Esophagus squamous epithelium (tissue), 4 donors: ENCODE results near the gene PIK3R5.

Experiments used
- CTCF ChIP-seq, 6 experiments: fragments of 450-650 bp in 4 of 6; fragments of 200-600 bp in 2 of 6; sonication (generic) in 2 of 6; IDR thresholded peaks; one replicate each; pipeline ENCODE4 v1.5.1; 2016 to 2019; ENCODE audit warnings: antibody characterized with exemption in 6 of 6, mild to moderate bottlenecking in 4 of 6, moderate library complexity in 4 of 6
- POLR2A ChIP-seq, 4 donors: fragments of 450-650 bp; IDR thresholded peaks; one replicate each; pipeline ENCODE4 v1.6.1; 2017; ENCODE audit warnings: antibody characterized with exemption in 4 of 4, mild to moderate bottlenecking in 4 of 4, moderate library complexity in 3 of 4

- TF ChIP-seq CTCF (IDR thresholded peaks at IDR 0.05) (no peak), POLR2A (IDR thresholded peaks at IDR 0.05) (no peak)
Measured at GRCh38 chr17:8909586-8910270, 55.8 kb downstream of the PIK3R5 start.
